Spleen (tissue), 7 donors: ENCODE data around the gene CCDC91.

ENCODE experiments used
- CTCF ChIP-seq, 11 experiments: fragments of 200-600 bp in 7 of 11; fragments of 450-650 bp in 4 of 11; sonication (generic) in 4 of 11; IDR thresholded peaks in 8 of 11; conservative IDR thresholded peaks in 3 of 11; 1 replicate in 7 of 11; 2 replicates in 4 of 11; pipeline versions ENCODE4 v1.4.0 to v1.8.0; 2016 to 2021; ENCODE audit warnings: antibody characterized with exemption in 11 of 11, inconsistent platforms in 4 of 11, mild to moderate bottlenecking in 1 of 11
- POLR2AphosphoS5 ChIP-seq, 3 donors: sonication (generic); formaldehyde crosslinking; IDR thresholded peaks; one replicate each; pipeline ENCODE4 v1.5.1; 2017; ENCODE audit warnings: antibody characterized with exemption in 3 of 3
- donor health status: DM: no; HTN: no; CAD: no; lungs with moderate emphysema.
- donor health status: DM: no; HTN: no; CAD: no.
- donor health status: DM: no; HTN: no; CAD: no.

GRCh38 chr12:28351414-28351813 is 161.2 kb downstream of the CCDC91 start:
- TF ChIP-seq POLR2AphosphoS5 (IDR thresholded peaks at IDR 0.05): no peak
- no peak for TF ChIP-seq CTCF (IDR thresholded peaks at IDR 0.05 in 8 of 11, conservative IDR thresholded peaks at IDR 0.05 in 3 of 11)
